NB4 (cell line): ENCODE results near the gene MRPS34.
"Not testable (repeated sequence)": the region's sequence is repeated elsewhere in the genome, so short reads cannot be mapped to it uniquely, and the experiment has no call there.

Source experiments
- DNase-seq: peaks from one replicate; pipeline ENCODE4 v3.0.0; 2010; ENCODE audit warnings: low read depth
- H3K4me3 ChIP-seq: one replicate; pipeline ENCODE4 v1.5.1; 2011; ENCODE audit warnings: mild to moderate bottlenecking, low read depth, low read length, moderate library complexity
- CTCF ChIP-seq: IDR thresholded peaks from one replicate; pipeline ENCODE4 v1.5.1; 2012; ENCODE audit warnings: low read depth, low read length
- MAX ChIP-seq: IDR thresholded peaks from 2 replicates; pipeline ENCODE4 v1.6.1; 2011; ENCODE audit warnings: low read depth, low read length
- MYC ChIP-seq: IDR thresholded peaks from 2 replicates; pipeline ENCODE4 v1.6.1; 2011; ENCODE audit warnings: low read depth, low read length
- POLR2A ChIP-seq: IDR thresholded peaks from 2 replicates; pipeline ENCODE4 v1.6.1; 2011; ENCODE audit warnings: mild to moderate bottlenecking; ENCODE audit not compliant: insufficient read length; ENCODE audit errors: extremely low read depth

MRPS34 gene

GRCh38 chr16:1807626-1808025 lies 34.7 kb upstream of the MRPS34 start:
- no peak for TF ChIP-seq MAX
- no peak for TF ChIP-seq POLR2A
- TF ChIP-seq MYC: no peak
- TF ChIP-seq CTCF: no peak
- no peak for DNase-seq
- no peak overlapping the region for H3K4me3 ChIP-seq

- no peak for DNase-seq
- TF ChIP-seq CTCF (no peak), MYC (no peak), MAX (no peak), POLR2A (no peak)
- H3K4me3 ChIP-seq: no peak overlapping the region
These were observed 27.8 kb upstream of the MRPS34 start for GRCh38 chr16:1800701-1801100.

GRCh38 chr16:1799263-1799662 lies 26.3 kb upstream of the MRPS34 start:
- not testable (repeated sequence) for DNase-seq, H3K4me3 ChIP-seq

- no peak for TF ChIP-seq CTCF
- TF ChIP-seq POLR2A: no peak
- TF ChIP-seq MAX: no peak
- TF ChIP-seq MYC: no peak
- no peak for DNase-seq
- H3K4me3 ChIP-seq: no peak overlapping the region
These were observed 22.2 kb upstream of the MRPS34 start for GRCh38 chr16:1794908-1795666.

- DNase-seq: no peak
- no peak overlapping the region for H3K4me3 ChIP-seq
- no peak for TF ChIP-seq MYC
- TF ChIP-seq CTCF: no peak
- no peak for TF ChIP-seq MAX
- no peak for TF ChIP-seq POLR2A
These were observed 21.4 kb upstream of the MRPS34 start for GRCh38 chr16:1794221-1794871.

- DNase-seq: no peak
- H3K4me3 ChIP-seq: no peak within 1 kb of the TSS
- no peak for TF ChIP-seq MYC
- TF ChIP-seq MAX: no peak
- TF ChIP-seq CTCF: no peak
- no peak for TF ChIP-seq POLR2A
These were observed 20.8 kb upstream of the MRPS34 start, which contains the start of gene IGFALS for GRCh38 chr16:1793578-1794220. Gene IGFALS (minus strand): TSS chr16:1793705. CDS start chr16:1793652, 53 bp downstream.
